IMR-90 (cell line): Measurements from ENCODE around the gene GCLC. TPM values are rescaled to one million over a fixed set of nuclear protein-coding genes. Genes with fewer than 3 reads are reported as not detected.

Experiments
- ATAC-seq: fragments of 200-7000 bp; cut with Tn5 transposase; 2 replicates; pipeline ENCODE4 v1.9.1; 2020; ENCODE audit warnings: low read depth, mild to moderate bottlenecking, moderate library complexity
- BruUV-seq: library from RNA; stranded (reverse); fragments of 400-500 nt; replicated peaks from 2 replicates; lab custom pipeline; 2021; lab: Mats Ljungman, UMichigan
- CTCF ChIA-PET: fragments of 300-600 bp; formaldehyde crosslinking; extraction: SDS; loops from one replicate; lab custom pipeline; 2021; ENCODE audit warnings: antibody characterized with exemption; lab: Yijun Ruan, JAX
- POLR2A ChIA-PET: fragments of 300-600 bp; sonication (Branson Sonifier 250); formaldehyde crosslinking; loops from one replicate; lab custom pipeline; 2022; ENCODE audit warnings: antibody characterized with exemption; ENCODE audit not compliant: unreplicated experiment; lab: Charles Lee
- DNase-seq: peaks from one replicate; pipeline ENCODE4 v3.0.0; 2013
- H2AFZ ChIP-seq: replicated peaks from 2 replicates; pipeline ENCODE3; 2013; ENCODE audit warnings: low read length, mild to moderate bottlenecking; ENCODE audit not compliant: poor library complexity
- H2AK5ac ChIP-seq: 2 replicates; pipeline ENCODE4 v1.6.1; 2013; ENCODE audit warnings: low read depth, low read length, inconsistent platforms
- H2AK9ac ChIP-seq: replicated peaks from 2 replicates; pipeline ENCODE3; 2013; ENCODE audit warnings: mild to moderate bottlenecking, low read depth, low read length, moderate library complexity; ENCODE audit not compliant: poor library complexity
- H2BK120ac ChIP-seq: 2 replicates; pipeline ENCODE4 v1.6.1; 2013; ENCODE audit warnings: low read depth, low read length, inconsistent platforms
- H2BK15ac ChIP-seq: 3 replicates; pipeline ENCODE4 v1.6.1; 2013; ENCODE audit warnings: low read depth, low read length, inconsistent platforms
- H2BK20ac ChIP-seq: 2 replicates; pipeline ENCODE4 v1.6.1; 2013; ENCODE audit warnings: low read depth, mild to moderate bottlenecking, inconsistent platforms, low read length, moderate library complexity
- H2BK5ac ChIP-seq: 2 replicates; pipeline ENCODE4 v1.6.1; 2013; ENCODE audit warnings: mild to moderate bottlenecking, low read depth, low read length, inconsistent platforms; ENCODE audit not compliant: poor library complexity, severe bottlenecking
- H3K14ac ChIP-seq: replicated peaks from 2 replicates; pipeline ENCODE4 v1.6.1; 2013; ENCODE audit warnings: low read depth, low read length, inconsistent platforms
- H3K18ac ChIP-seq: 2 replicates; pipeline ENCODE4 v1.6.1; 2013; ENCODE audit warnings: low read depth, low read length, control low read depth
- H3K23ac ChIP-seq: 2 replicates; pipeline ENCODE4 v1.6.1; 2013; ENCODE audit warnings: low read depth, low read length, inconsistent platforms
- H3K27ac ChIP-seq: 2 replicates; pipeline ENCODE4 v1.5.1; 2013; ENCODE audit warnings: mild to moderate bottlenecking, control low read depth, low read length; ENCODE audit not compliant: insufficient read depth
- H3K27me3 ChIP-seq: 2 replicates; pipeline ENCODE4 v1.6.1; 2013; ENCODE audit warnings: low read length; ENCODE audit not compliant: control insufficient read depth, insufficient read depth
- H3K36me3 ChIP-seq: 2 replicates; pipeline ENCODE4 v1.6.1; 2013; ENCODE audit warnings: low read length, mixed read lengths; ENCODE audit not compliant: control insufficient read depth, insufficient read depth
- H3K4ac ChIP-seq: 2 replicates; pipeline ENCODE4 v1.6.1; 2013; ENCODE audit warnings: low read depth, low read length, inconsistent platforms
- H3K4me1 ChIP-seq: 2 replicates; pipeline ENCODE4 v1.6.1; 2013; ENCODE audit warnings: low read length, mixed read lengths; ENCODE audit not compliant: control insufficient read depth, insufficient read depth
- H3K4me2 ChIP-seq: 2 replicates; pipeline ENCODE4 v1.6.1; 2013; ENCODE audit warnings: low read depth, mild to moderate bottlenecking, control low read depth, low read length, moderate library complexity
- H3K4me3 ChIP-seq: 2 replicates; pipeline ENCODE4 v1.5.1; 2013; ENCODE audit warnings: low read depth, mild to moderate bottlenecking, control low read depth, low read length, moderate library complexity; ENCODE audit not compliant: insufficient read depth
- H3K56ac ChIP-seq: 2 replicates; pipeline ENCODE4 v1.6.1; 2013; ENCODE audit warnings: low read length, inconsistent platforms; ENCODE audit not compliant: insufficient read depth; ENCODE audit errors: extremely low read depth
- H3K79me1 ChIP-seq, 2 experiments: 2 replicates each; pipeline ENCODE4 v1.6.1; 2013; ENCODE audit warnings: low read length in 2 of 2, inconsistent platforms in 1 of 2, low read depth in 1 of 2
- H3K9ac ChIP-seq: 2 replicates; pipeline ENCODE4 v1.6.1; 2013; ENCODE audit warnings: low read depth, low read length, control low read depth
- H3K9me1 ChIP-seq: 2 replicates; pipeline ENCODE4 v1.6.1; 2013; ENCODE audit warnings: low read length, inconsistent platforms; ENCODE audit not compliant: insufficient read depth
- H3K9me3 ChIP-seq: 2 replicates; pipeline ENCODE4 v1.6.1; 2013; ENCODE audit warnings: low read length; ENCODE audit not compliant: control insufficient read depth, insufficient read depth
- H4K20me1 ChIP-seq: 2 replicates; pipeline ENCODE4 v1.6.1; 2013; ENCODE audit warnings: low read length, inconsistent platforms; ENCODE audit not compliant: insufficient read depth
- H4K5ac ChIP-seq: 2 replicates; pipeline ENCODE4 v1.6.1; 2013; ENCODE audit warnings: mild to moderate bottlenecking, low read depth, low read length, control low read depth
- H4K8ac ChIP-seq, 2 experiments: 2 replicates each; pipeline ENCODE4 v1.6.1; 2013; ENCODE audit warnings: low read depth in 2 of 2, low read length in 2 of 2, control low read depth in 1 of 2, inconsistent platforms in 1 of 2
- H4K91ac ChIP-seq: 2 replicates; pipeline ENCODE4 v1.6.1; 2013; ENCODE audit warnings: low read depth, low read length, inconsistent platforms; ENCODE audit not compliant: insufficient read depth
- BHLHE40 ChIP-seq: fragments of 150-350 bp; IDR thresholded peaks from 2 replicates; pipeline ENCODE4 v1.6.1; 2016; ENCODE audit warnings: mild to moderate bottlenecking, low read depth, low read length
- CEBPB ChIP-seq: IDR thresholded peaks from 2 replicates; pipeline ENCODE4 v1.6.1; 2012; ENCODE audit warnings: low read depth, low read length, improper control_type of control experiment
- CHD1 ChIP-seq: IDR thresholded peaks from 2 replicates; pipeline ENCODE4 v1.6.1; 2012; ENCODE audit warnings: low read depth, low read length, improper control_type of control experiment
- FOS ChIP-seq: fragments of 150-350 bp; IDR thresholded peaks from 2 replicates; pipeline ENCODE4 v1.6.1; 2016; ENCODE audit warnings: low read depth, low read length
- MAFK ChIP-seq: IDR thresholded peaks from 2 replicates; pipeline ENCODE4 v1.6.1; 2012; ENCODE audit warnings: low read depth, low read length, improper control_type of control experiment
- MAZ ChIP-seq: IDR thresholded peaks from 2 replicates; pipeline ENCODE4 v1.6.1; 2012; ENCODE audit warnings: low read depth, mild to moderate bottlenecking, low read length, improper control_type of control experiment, moderate library complexity, borderline replicate concordance
- MXI1 ChIP-seq: IDR thresholded peaks from 2 replicates; pipeline ENCODE4 v1.6.1; 2012; ENCODE audit warnings: low read depth, mild to moderate bottlenecking, low read length, moderate library complexity, borderline replicate concordance
- NFE2L2 ChIP-seq: fragments of 150-350 bp; IDR thresholded peaks from 2 replicates; pipeline ENCODE4 v1.6.1; 2016; ENCODE audit warnings: low read depth, mild to moderate bottlenecking, low read length
- RAD21 ChIP-seq: IDR thresholded peaks from 2 replicates; pipeline ENCODE4 v1.6.1; 2012; ENCODE audit warnings: low read length, improper control_type of control experiment
- RCOR1 ChIP-seq: IDR thresholded peaks from 2 replicates; pipeline ENCODE4 v1.6.1; 2012; ENCODE audit warnings: mild to moderate bottlenecking, low read length, improper control_type of control experiment; ENCODE audit not compliant: insufficient replicate concordance
- RFX5 ChIP-seq: IDR thresholded peaks from 2 replicates; pipeline ENCODE4 v1.8.0; 2012; ENCODE audit warnings: low read depth, mild to moderate bottlenecking, low read length, moderate library complexity
- SMC3 ChIP-seq: fragments of 150-350 bp; IDR thresholded peaks from 2 replicates; pipeline ENCODE4 v1.6.1; 2016; ENCODE audit warnings: low read depth, mild to moderate bottlenecking, antibody characterized with exemption, low read length, moderate library complexity
- dilution Hi-C: fragments of 300-500 bp; cut with HindIII; formaldehyde crosslinking; loops from one replicate; pipeline ENCODE4 v1.14.3; 2018; ENCODE audit warnings: low sequenced_read_pairs; ENCODE audit not compliant: unreplicated experiment
- in situ Hi-C: fragments of 300-500 bp; cut with MboI; formaldehyde crosslinking; loops from 3 replicates; pipeline ENCODE4 v1.14.3; 2019; ENCODE audit warnings: low sequenced_read_pairs, inconsistent platforms, mixed read lengths
- intact Hi-C: fragments of 100-400 bp; cut with micrococcal nuclease; formaldehyde crosslinking; loops from 2 replicates; pipeline ENCODE4 v1.10.0; 2022
- polyA plus RNA-seq, 3 experiments: library from polyadenylated mRNA; depleted of rRNA; stranded (reverse); fragments of >200 nt; gene quantifications; 2 replicates each; pipeline ENCODE4 v1.2.3, GENCODE V29; 2012; ENCODE audit warnings: low replicate concordance in 1 of 3
- total RNA-seq: library from RNA; depleted of rRNA; stranded (reverse); fragments of >200 nt; gene quantifications from 2 replicates; pipeline ENCODE4 v1.2.3, GENCODE V29; 2012
- TF ChIP-seq, protein P1 (sequence below): conservative IDR thresholded peaks from 2 replicates; pipeline ENCODE4 v1.5.1; 2012; ENCODE audit warnings: mild to moderate bottlenecking, low read depth, low read length, improper control_type of control experiment
- TF ChIP-seq, protein P2 (sequence below): fragments of 150-350 bp; IDR thresholded peaks from 2 replicates; pipeline ENCODE4 v1.6.1; 2017; ENCODE audit warnings: mild to moderate bottlenecking, antibody characterized with exemption, low read length, low read depth
- TF ChIP-seq, protein P3 (sequence below): fragments of 150-350 bp; IDR thresholded peaks from 2 replicates; pipeline ENCODE4 v1.6.1; 2016; ENCODE audit warnings: low read depth, mild to moderate bottlenecking, low read length, moderate library complexity, borderline replicate concordance

GCLC gene
- total and polyA plus RNA-seq, 2 of the 4 experiments (the other 2 are of a cell fraction), result 14.2 to 24.2 TPM

DNA sequence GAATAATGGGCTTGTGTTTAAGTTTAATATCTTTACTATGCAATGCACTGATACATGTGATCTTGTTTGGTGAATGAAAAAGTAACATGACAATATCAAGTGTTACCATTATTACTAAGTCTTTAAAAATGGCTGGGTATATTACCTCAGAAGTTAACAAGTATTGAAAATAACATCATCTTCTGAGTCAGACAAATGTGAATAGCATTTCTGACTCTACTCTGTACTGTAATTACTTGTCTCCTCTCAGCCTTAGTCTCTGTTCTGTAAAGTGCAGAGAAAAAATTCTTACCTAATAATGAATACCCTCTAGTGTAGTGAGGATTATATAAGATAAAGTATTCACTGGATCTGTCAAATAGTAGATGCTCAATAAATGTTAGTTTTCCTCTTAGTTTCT is 47.0 kb upstream of the GCLC start:
- DNase-seq (peak; percentile 34), ATAC-seq (no peak)
- no peaks in the 10 kb centered on the region for H3K9me3 ChIP-seq
- no peak overlapping the region for H3K23ac ChIP-seq
- no peak overlapping the region for H3K4me3 ChIP-seq
- H3K36me3 ChIP-seq, result no peaks in the 10 kb centered on the region
- BruUV-seq, result no TSS peak
- TF ChIP-seq CHD1, result no peak
- no peak for TF ChIP-seq CEBPB
- no peak for TF ChIP-seq RCOR1
- no peak for TF ChIP-seq NFE2L2
- no peak for TF ChIP-seq BHLHE40
- TF ChIP-seq, protein P1, sequence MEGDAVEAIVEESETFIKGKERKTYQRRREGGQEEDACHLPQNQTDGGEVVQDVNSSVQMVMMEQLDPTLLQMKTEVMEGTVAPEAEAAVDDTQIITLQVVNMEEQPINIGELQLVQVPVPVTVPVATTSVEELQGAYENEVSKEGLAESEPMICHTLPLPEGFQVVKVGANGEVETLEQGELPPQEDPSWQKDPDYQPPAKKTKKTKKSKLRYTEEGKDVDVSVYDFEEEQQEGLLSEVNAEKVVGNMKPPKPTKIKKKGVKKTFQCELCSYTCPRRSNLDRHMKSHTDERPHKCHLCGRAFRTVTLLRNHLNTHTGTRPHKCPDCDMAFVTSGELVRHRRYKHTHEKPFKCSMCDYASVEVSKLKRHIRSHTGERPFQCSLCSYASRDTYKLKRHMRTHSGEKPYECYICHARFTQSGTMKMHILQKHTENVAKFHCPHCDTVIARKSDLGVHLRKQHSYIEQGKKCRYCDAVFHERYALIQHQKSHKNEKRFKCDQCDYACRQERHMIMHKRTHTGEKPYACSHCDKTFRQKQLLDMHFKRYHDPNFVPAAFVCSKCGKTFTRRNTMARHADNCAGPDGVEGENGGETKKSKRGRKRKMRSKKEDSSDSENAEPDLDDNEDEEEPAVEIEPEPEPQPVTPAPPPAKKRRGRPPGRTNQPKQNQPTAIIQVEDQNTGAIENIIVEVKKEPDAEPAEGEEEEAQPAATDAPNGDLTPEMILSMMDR, result no peak
- no peak for TF ChIP-seq RAD21
- TF ChIP-seq SMC3, result no peak
- no peak for TF ChIP-seq MXI1
- TF ChIP-seq MAFK, result no peak
- no peak for TF ChIP-seq MAZ
- TF ChIP-seq, protein P2, sequence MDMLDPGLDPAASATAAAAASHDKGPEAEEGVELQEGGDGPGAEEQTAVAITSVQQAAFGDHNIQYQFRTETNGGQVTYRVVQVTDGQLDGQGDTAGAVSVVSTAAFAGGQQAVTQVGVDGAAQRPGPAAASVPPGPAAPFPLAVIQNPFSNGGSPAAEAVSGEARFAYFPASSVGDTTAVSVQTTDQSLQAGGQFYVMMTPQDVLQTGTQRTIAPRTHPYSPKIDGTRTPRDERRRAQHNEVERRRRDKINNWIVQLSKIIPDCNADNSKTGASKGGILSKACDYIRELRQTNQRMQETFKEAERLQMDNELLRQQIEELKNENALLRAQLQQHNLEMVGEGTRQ, result no peak
- TF ChIP-seq, protein P3, sequence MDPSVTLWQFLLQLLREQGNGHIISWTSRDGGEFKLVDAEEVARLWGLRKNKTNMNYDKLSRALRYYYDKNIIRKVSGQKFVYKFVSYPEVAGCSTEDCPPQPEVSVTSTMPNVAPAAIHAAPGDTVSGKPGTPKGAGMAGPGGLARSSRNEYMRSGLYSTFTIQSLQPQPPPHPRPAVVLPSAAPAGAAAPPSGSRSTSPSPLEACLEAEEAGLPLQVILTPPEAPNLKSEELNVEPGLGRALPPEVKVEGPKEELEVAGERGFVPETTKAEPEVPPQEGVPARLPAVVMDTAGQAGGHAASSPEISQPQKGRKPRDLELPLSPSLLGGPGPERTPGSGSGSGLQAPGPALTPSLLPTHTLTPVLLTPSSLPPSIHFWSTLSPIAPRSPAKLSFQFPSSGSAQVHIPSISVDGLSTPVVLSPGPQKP, result no peak
- no peak for TF ChIP-seq FOS
- no peak for TF ChIP-seq RFX5
- no peaks in the 10 kb centered on the region; the same call in 1 of the 2 replicates for H3K27me3 ChIP-seq
- H4K20me1 ChIP-seq, result no peaks in the 10 kb centered on the region
- H3K4me1 ChIP-seq, result no peaks in the 10 kb centered on the region; the same call in 1 of the 2 replicates
- H4K91ac ChIP-seq, result no peak overlapping the region
- peaks cover 6% of the 10 kb centered on the region; the same call in 1 of the 2 replicates for H3K9me1 ChIP-seq
- H3K27ac ChIP-seq, result no peak overlapping the region
- dilution Hi-C loops, result no loop called here
- in situ Hi-C loops, result no loop called here
- H2BK5ac ChIP-seq, result no peak overlapping the region
- ChIA-PET CTCF (no interaction called here), POLR2A (no interaction called here)
- no peak overlapping the region for H2AK5ac ChIP-seq
- H3K14ac ChIP-seq, result no peak overlapping the region
- H2BK120ac ChIP-seq, result no peak overlapping the region
- intact Hi-C loops, result no loop called here
- no peak overlapping the region for H3K4me2 ChIP-seq
- H4K8ac ChIP-seq, result no peak overlapping the region
- no peak overlapping the region for H4K5ac ChIP-seq
- H3K56ac ChIP-seq, result no peak overlapping the region
- H3K9ac ChIP-seq, result no peak overlapping the region
- no peak overlapping the region for H2BK20ac ChIP-seq
- H3K79me1 ChIP-seq, result no peaks in the 10 kb centered on the region
- H2BK15ac ChIP-seq, result no peak overlapping the region
- no peak overlapping the region for H3K18ac ChIP-seq
- H3K4ac ChIP-seq, result no peak overlapping the region
- H2AFZ ChIP-seq, result no peak overlapping the region
- H2AK9ac ChIP-seq, result no peak overlapping the region
